K562 (cell line): ENCODE measurements around the gene ZFP36. TPM values are rescaled to one million over a fixed set of nuclear protein-coding genes. Genes with fewer than 3 reads are reported as not detected.

Experiments
- COPS2 ChIP-seq: fragments of 450-650 bp; conservative IDR thresholded peaks from 2 replicates; pipeline ENCODE4 v1.6.1; 2016; ENCODE audit warnings: mild to moderate bottlenecking, moderate library complexity
- CTCF ChIP-seq, 3 experiments: IDR thresholded peaks in 2 of 3; conservative IDR thresholded peaks in 1 of 3; 2 replicates each; pipeline ENCODE4 v1.5.1; 2011 to 2012; ENCODE audit warnings: low read length in 3 of 3, mild to moderate bottlenecking in 3 of 3, control low read depth in 2 of 3, improper control_type of control experiment in 1 of 3, inconsistent platforms in 1 of 3, low read depth in 1 of 3, mixed read lengths in 1 of 3, moderate library complexity in 1 of 3; ENCODE audit not compliant: insufficient read depth in 2 of 3
- GABPB2 ChIP-seq: fragments of 250-450 bp; sonication (Bioruptor Pico); conservative IDR thresholded peaks from 2 replicates; pipeline ENCODE4 v1.5.1; 2021; ENCODE audit warnings: mild to moderate bottlenecking
- HNRNPH1 ChIP-seq: fragments of 200-400 bp; formaldehyde crosslinking; optimal IDR thresholded peaks from 2 replicates; pipeline ENCODE3; 2017; ENCODE audit warnings: low read depth, mild to moderate bottlenecking, low read length, moderate library complexity
- HOXB6 ChIP-seq: fragments of 250-450 bp; sonication (Bioruptor Pico); IDR thresholded peaks from 2 replicates; pipeline ENCODE4 v1.5.1; 2022; ENCODE audit warnings: mild to moderate bottlenecking, borderline replicate concordance
- KDM1A ChIP-seq, 2 experiments: fragments of 450-650 bp; IDR thresholded peaks; 2 replicates each; pipeline ENCODE4 v1.6.1; 2016; ENCODE audit warnings: mild to moderate bottlenecking in 2 of 2
- NFATC3 ChIP-seq: fragments of 450-650 bp; IDR thresholded peaks from 2 replicates; pipeline ENCODE4 v1.6.1; 2017; ENCODE audit warnings: mild to moderate bottlenecking
- POLR2H ChIP-seq: IDR thresholded peaks from 2 replicates; pipeline ENCODE4 v1.6.1; 2016; ENCODE audit warnings: missing genetic modification characterization, low read depth, mild to moderate bottlenecking, control low read depth, missing compliant biosample characterization, moderate library complexity
- TAF9B ChIP-seq: fragments of 450-650 bp; IDR thresholded peaks from 2 replicates; pipeline ENCODE4 v1.6.1; 2018; ENCODE audit warnings: mild to moderate bottlenecking; ENCODE audit not compliant: partially characterized antibody
- THAP7 ChIP-seq: fragments of 250-450 bp; sonication (Bioruptor Pico); IDR thresholded peaks from 2 replicates; pipeline ENCODE4 v1.5.0; 2021
- USF2 ChIP-seq: sonication (generic); formaldehyde crosslinking; IDR thresholded peaks from 2 replicates; pipeline ENCODE4 v1.5.0; 2020; ENCODE audit warnings: missing genetic modification reagents
- ZC3H8 ChIP-seq: fragments of 450-650 bp; IDR thresholded peaks from 2 replicates; pipeline ENCODE4 v1.6.1; 2017
- ZNF12 ChIP-seq: sonication (generic); formaldehyde crosslinking; IDR thresholded peaks from 2 replicates; pipeline ENCODE4 v1.4.0; 2020; ENCODE audit warnings: mild to moderate bottlenecking, missing genetic modification reagents
- ZNF318 ChIP-seq, 2 experiments: fragments of 450-650 bp; IDR thresholded peaks; 2 replicates each; pipeline ENCODE4 v1.6.1; 2016; ENCODE audit warnings: mild to moderate bottlenecking in 2 of 2, borderline replicate concordance in 1 of 2, low read depth in 1 of 2, moderate library complexity in 1 of 2
- ZNF780A ChIP-seq: fragments of 250-450 bp; sonication (Bioruptor Pico); IDR thresholded peaks from 2 replicates; pipeline ENCODE4 v1.5.0; 2021; ENCODE audit warnings: mild to moderate bottlenecking
- polyA plus RNA-seq, 8 experiments: library from polyadenylated mRNA; depleted of rRNA in 4 of 8; stranded (reverse) in 5 of 8; unstranded in 3 of 8; fragments of >200 nt; fragmentation: Nextera tagmentation in 2 of 8; fragmentation: Illumina TruSeq in 1 of 8; extraction: Ambion mirVana in 2 of 8; extraction: Trizol in 1 of 8; gene quantifications; 2 replicates each; pipeline versions ENCODE4 v1.2.1 to v1.2.3, GENCODE V29; 2011 to 2014; ENCODE audit warnings: inconsistent platforms in 1 of 8, missing spikeins in 1 of 8
- total RNA-seq, 7 experiments: library from RNA; depleted of rRNA in 6 of 7; stranded (reverse); fragments of >200 nt in 6 of 7; fragmentation: Illumina TruSeq in 2 of 7; extraction: Trizol in 2 of 7; gene quantifications; 2 replicates each; pipeline versions ENCODE4 v1.2.1 to v1.2.3, GENCODE V29; 2011 to 2021; ENCODE audit warnings: low replicate concordance in 1 of 7

The ZFP36 gene
- total and polyA plus RNA-seq, 9 of the 15 experiments (the other 6 are each of a cell fraction or from before 2014, with no cell fraction given): 1.0 to 20.1 (median 3.5) TPM

GRCh38 chr19:39435499-39436349, 29.1 kb downstream of the ZFP36 start, which contains the start of gene RPS16 (continued):
- no peak for TF ChIP-seq ZNF318 (IDR thresholded peaks at IDR 0.05; ENCODE audit: borderline replicate concordance in 1 of 2, low read depth in 1 of 2)
- no peak for TF ChIP-seq HOXB6 (CRISPR knock-in tag)
- TF ChIP-seq CTCF (IDR thresholded peaks at IDR 0.05 in 2 of 3, conservative IDR thresholded peaks at IDR 0.05 in 1 of 3; ENCODE audit: insufficient read depth in 2 of 3, low read depth in 1 of 3, low read length in 3 of 3): no peak
- TF ChIP-seq COPS2: no peak
- no peak for TF ChIP-seq HNRNPH1
- peak; percentile 97 for TF ChIP-seq POLR2H
- TF ChIP-seq ZNF780A (CRISPR knock-in tag): no peak
- no peak for TF ChIP-seq ZNF12
- no peak for TF ChIP-seq THAP7 (CRISPR knock-in tag)
- TF ChIP-seq TAF9B: peak; percentile 97
- TF ChIP-seq USF2 (CRISPR knock-in tag): no peak
- no peak for TF ChIP-seq GABPB2 (CRISPR knock-in tag)
- TF ChIP-seq KDM1A (IDR thresholded peaks at IDR 0.05): no peak
- no peak for TF ChIP-seq ZC3H8
- TF ChIP-seq NFATC3: no peak
